GM19025 (cell line): ENCODE results near the gene AFAP1L1.

Experiments used
- ATAC-seq: cut with Tn5 transposase; IDR thresholded peaks from one replicate; pipeline ENCODE4 v1.9.1; 2021; ENCODE audit warnings: mild to moderate bottlenecking, low read depth, moderate library complexity; ENCODE audit not compliant: unreplicated experiment

AFAP1L1 gene

DNA sequence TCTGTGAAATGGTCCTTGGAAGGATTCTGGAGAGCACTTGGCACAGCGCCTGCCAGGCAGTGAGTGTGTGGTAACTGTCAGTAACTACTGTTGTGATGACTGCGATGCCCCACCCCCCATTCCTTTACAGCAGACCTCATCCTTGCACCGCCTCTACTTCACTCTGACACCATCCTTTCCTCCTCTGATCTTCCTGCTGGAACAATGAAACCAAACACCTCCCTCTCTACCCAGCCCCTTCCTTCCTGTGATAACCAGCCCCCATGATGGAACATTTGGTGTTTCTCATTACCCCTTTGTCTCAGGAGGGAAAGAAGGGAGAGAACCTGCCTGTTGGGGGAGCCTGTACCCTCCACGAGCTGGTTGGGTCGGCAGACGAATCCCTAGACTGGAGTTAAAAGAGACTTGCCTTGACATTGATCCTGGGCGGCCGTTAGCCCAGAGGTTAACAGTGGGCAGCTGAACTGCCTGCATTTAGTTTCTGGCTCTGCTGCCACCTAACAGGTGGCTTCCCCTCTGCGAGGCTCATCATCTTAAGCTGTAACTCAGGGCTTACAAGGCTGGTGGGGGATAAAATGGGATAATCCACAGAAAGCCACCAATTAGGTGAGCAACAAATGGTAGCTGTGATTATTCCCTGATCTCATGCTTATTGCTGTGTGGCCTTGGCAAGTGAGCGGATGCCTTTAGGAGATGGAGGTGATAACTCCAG is 39.4 kb downstream of the AFAP1L1 start:
- no peak for ATAC-seq

DNA sequence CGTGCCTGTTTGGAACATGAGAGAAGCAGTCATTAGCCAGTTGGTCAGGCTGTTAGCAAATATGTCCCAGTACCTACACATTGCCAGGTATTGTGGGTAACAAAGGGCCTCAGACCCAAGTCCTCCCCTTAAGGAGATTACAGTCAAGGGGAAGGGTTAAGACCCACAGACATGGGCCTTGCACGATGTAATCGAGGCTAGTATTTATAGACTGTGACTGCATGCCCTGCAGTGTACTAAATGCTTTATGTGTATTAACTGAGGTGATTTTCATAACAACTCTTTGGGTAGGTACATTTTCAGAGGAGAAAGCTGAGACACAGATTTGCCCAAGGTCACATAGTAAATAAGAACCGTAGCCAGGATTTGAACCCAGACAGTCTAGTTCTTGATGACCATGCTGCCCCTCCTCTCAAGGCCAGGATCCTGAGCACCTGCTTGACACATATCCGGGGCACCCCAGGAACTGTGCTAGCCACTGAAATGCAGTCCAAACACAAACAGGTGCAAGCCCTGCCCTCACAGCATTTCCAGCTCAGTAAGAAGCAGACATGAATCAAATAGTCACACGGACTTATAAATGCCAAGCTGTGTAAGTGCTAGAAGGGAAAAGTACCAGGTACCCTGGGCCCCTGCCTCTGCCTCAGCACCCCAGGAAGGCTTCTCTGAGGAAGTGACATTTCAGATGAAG is 41.6 kb downstream of the AFAP1L1 start:
- no peak for ATAC-seq

DNA sequence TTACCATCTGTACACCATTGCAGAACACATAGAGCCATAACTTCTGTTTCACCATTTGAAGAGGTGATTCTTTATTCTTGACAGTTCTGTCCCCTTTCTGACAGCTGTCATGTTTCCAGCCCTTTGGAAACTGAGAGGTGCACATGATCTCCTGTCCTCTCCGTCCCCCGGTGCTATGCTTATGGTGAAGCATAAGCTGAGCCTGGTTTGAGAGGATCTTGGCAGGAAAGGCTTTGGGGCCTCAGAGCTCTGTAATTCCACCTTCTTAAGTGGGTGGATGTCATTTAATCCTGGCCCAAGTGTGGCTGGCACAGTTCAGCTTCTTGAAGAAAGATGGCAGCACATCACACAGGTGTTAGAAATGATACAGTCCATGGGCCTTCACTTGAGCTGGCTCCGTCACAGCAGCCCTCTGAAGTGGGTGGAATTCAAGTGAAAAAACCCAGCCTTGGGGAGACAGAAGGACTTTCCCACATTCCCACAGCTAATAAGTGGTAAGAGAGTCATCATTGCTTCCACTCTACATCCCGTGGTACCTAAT is 43.0 kb downstream of the AFAP1L1 start:
- no peak for ATAC-seq

DNA sequence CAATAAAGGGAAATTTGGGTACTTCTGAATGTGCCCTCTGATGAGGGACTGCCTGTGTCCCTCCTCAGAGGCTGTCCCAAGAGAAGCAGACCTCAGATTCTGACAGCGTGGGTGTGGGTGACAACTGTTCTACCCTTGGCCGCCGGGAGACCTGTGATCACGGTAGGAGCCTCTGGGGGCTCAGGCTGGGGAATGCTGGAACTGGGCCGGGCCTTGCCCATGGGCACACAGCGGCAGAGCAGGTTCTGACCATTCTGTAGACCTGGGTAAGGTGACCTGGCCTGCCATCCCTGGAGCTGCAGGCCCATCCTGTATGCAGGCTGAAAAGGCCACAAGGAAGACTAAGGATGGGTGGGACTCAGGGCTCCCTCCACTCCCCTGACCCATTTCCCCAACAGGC is 44.1 kb downstream of the AFAP1L1 start:
- ATAC-seq = no peak

DNA sequence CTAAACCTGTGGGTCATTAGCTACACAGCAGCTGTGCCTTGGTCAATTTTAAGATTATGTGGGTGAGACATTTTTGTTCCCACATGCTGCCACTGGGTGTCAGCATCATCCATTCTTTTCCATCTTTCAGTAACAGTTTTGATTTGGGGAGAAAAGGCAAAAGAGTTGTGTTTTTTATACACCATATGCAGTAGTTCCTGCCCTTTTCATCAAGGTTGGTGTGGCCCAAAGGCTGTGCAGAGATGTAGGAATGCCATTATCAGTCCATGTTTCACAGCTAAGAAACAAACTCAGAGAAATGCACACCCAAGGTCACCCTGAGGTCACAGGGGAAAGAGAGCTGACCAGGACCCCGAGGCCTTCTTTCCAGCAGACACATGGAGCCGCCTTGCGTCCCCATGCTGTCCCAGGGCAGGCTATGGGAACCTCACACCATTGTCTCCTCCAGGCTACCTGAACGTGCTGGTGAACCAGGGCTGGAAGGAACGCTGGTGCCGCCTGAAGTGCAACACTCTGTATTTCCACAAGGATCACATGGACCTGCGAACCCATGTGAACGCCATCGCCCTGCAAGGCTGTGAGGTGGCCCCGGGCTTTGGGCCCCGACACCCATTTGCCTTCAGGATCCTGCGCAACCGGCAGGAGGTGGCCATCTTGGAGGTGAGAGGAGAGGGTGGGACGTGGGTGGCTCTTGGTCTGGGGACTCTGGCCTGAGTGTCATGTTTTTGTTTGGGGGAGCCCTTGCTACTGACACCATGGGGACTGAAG is 45.8 kb downstream of the AFAP1L1 start:
- no peak for ATAC-seq

DNA sequence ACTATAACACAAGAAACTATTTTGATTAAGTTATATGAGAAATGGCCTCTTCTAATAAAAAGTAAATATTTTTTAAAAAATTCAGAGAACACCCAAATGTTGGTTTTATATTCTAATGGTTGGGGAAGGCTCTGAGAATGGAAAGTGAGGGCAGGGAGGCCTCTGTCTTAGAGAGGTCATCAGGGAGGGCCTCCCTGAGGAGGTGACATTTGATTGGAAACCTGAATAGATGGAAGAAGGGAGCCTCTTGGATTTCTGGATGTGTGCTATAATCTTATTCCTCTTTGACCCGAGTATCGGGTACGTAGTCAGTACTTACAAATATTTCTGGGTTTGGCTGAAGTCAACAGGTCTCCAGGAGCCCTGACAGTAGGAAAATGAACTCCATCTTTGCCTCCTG is 47.5 kb downstream of the AFAP1L1 start:
- ATAC-seq = no peak

DNA sequence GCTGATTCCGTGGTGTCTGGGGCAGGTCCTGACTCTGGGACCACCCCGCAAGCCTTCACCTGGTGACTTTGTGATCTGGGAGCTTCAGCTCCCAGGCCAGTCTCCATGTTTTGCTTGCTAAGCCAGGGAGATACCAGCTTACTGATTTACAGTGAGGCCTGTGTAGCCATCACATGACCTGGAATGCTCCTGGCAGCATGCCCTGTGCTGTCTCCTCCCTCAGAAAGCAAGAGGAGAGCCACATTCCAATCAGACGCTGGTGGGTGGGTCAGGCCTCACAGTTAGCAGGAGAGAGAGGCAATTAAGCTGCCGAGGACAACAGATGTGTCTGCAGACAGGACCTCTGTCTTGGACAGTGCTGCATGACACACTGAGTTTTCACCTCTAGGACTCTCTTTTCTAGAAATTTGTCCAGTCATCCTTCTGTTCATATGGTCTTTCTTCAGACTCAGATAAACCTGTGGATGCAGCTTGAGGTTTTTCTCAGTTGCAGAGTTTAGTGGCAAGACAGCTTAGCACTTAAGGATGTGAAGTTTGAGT is 49.2 kb downstream of the AFAP1L1 start:
- no peak for ATAC-seq

DNA sequence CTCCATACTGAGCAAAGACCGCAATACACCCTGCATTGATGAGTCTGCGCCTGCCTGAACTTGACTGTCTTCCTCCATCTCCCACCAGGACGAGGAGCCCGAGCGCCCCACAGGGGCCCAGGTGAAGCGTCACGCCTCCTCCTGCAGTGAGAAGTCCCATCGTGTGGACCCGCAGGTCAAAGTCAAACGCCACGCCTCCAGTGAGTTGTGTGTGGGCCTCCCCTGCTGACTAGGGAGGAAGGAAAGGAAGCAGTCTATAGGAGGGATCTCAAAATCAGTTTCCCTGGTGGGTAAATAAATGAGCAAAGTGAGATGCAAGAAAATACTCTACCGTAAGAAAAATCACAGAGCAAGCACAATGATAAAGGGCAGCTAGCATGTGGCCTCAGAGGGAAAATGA is 50.9 kb downstream of the AFAP1L1 start:
- no peak for ATAC-seq

DNA sequence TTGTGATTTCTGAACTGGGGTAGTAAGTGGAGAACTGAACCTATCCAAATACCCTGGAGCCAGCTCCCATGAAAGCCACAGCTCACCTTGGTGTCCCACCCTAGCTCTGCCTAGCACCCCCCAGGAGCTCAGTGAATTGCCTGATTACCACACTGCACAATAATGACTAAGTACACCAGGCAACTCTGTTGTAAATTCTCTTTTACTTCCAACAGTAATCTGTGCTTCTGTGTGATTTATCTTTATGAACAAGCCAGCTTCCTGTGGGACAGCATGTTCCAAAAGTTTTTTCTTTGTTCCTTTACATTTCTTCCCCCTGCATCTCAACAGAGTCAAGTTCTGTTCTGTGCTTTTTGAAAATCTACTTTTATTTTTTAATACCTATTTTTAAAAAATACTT is 51.6 kb downstream of the AFAP1L1 start:
- no peak for ATAC-seq

DNA sequence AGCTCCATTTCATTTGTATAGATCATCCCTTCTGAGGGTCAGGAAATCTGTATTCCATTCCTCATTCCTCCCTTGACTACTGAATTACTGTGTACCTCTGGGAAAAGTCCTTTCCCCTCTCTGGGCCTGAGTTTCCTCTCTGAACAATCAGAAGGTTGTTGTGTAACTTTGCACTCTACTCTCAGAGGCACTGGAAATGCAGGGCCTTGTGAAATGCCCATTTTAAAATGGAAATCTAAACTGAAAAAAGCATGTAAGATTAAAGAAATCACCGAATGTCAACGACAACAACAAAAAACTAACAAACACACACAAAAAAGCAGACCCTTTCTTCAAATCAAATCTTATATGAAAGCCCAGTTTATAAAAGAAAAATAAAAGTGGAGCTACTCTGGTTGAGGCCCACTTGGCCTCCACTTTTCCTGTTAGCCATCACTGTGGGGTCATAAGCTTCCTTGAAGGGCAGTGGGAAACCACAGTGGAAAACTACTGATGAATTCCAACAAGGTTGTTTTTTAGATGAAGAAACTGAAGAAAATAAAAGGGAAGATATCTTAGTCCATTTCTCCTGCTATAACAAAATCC is 52.1 kb downstream of the AFAP1L1 start:
- no peak for ATAC-seq

DNA sequence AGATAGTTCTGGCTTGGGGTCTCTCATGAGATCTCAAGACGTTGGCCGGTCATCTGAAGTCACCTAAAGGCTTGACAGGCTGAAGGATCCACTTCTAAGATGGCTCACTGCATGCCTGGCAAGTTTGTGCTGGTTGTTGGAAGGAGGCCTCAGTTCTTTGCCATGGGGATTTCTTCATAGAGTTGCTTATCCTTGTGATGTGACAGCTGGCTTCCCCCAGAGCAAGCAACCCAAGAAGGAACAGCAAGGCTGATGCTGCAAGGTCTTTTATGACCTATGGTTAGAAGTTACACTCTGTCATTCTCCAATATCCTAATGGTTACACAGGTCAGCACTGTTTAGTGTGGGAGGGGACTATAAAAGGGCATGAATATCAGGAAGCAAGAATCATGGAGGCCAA is 53.0 kb downstream of the AFAP1L1 start:
- no peak for ATAC-seq

DNA sequence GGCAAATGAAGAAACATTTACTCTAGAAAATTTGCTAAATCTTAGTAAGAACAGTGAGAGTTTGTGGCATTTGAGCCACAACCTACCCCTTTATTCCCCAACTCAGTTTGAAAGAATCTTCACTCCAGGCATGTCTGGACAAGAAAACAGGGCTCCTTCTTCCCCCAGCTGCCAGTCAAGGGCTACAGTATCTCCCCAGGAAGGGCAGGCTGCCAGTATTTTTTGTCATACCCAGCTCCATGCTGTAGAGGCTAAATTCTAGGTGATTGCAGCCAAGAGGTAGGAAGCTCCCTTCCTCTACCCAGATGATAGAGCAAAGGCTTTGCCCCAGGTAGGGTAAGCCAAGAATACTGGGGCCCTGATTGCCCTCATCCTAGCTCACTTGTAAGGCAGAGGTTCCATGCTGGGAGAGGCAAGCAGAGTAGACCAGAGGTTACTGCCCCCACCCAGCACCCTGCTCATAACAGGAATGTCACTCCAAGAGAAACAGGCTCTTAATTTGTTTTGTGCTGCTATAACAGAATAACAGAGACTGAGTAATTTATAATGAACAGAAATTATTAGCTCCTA is 53.6 kb downstream of the AFAP1L1 start:
- ATAC-seq = no peak

DNA sequence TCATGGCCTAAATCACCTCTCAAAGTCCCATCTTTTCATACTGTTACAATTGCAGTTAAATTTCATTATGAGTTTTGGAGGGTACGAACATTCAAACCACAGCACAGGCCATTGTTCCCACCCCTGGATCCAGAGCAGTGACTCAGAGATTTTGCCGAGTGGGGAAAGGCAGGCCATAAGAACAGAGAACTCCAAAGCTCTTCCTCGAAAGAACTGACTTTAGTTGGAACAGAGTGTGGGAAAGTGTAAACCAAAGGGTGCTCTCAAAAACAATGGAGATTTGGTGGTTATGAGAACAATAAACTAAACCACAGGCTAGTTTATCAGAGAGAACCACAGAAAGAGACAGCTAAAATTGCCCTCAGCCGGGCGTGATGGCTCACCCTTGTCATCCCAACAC is 54.2 kb downstream of the AFAP1L1 start:
- no peak for ATAC-seq

DNA sequence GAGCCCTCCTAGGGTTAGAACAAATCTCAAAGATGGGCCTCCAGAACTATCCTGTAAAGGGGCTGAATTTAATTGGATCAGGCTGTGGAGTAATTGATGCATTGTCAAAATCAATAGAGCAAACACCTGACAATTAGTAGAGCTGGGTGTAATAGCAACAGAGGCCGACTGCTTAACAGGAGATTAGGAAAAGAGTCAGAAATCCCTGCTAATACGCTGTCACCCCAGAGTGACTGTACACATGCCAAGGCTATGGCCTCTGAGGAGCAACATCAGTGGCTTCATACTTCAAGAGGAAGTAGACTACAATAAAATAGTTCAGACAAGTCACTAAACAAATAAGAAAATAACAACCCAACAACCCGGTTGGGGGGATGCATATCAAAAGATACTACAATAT is 55.0 kb downstream of the AFAP1L1 start:
- no peak for ATAC-seq

DNA sequence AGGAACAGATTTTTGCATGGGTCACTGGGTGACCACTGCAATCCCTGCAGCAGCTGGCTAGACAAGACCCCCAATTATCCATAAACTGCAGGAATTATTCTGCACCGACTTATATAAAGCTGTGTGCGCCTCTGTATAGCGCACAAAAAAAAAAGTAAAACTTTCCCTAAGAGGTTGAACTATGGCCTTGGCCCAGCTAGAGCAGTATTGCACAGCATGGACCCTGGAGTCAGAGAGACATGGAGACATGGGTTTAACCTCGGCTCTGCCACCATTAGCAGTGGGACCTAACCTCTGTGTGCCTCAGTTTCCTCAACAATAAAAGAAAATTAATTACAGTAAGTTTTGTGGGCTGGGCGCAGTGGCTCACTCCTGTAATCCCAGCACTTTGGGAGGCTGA is 56.5 kb downstream of the AFAP1L1 start:
- ATAC-seq = no peak

DNA sequence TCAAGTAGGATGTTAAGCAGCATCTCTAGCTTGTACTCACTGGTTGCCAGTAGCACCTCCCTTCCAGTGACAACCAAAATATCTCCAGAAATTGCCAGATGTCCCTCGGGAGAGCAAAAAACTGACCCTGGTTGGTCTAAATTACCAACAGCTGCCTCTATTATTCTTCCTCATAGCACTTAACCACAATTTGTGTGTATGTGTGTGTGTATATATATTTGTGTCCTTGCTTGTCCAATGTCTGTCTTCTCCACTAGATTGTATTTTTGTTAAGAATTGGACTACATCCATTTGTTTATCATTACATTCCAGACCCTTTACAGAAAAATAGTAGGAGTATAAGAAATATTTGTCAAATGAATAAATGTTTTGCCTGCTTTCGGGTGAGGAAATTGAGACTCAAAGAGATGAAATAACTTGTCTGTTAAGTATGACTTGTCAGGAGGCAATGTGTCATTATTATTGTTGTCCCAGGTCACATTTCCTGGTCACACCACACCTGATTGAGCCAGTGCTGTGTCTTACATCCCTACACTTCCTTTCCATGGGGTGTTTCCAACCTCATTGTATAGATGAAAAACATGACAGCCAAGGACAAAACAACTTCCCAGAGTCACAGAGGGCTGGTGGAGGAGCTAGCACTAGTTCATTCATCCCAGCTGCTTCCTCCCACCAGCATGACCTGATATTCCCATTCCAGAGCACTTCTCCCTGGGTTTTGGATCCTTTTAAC is 62.2 kb downstream of the AFAP1L1 start:
- no peak for ATAC-seq

DNA sequence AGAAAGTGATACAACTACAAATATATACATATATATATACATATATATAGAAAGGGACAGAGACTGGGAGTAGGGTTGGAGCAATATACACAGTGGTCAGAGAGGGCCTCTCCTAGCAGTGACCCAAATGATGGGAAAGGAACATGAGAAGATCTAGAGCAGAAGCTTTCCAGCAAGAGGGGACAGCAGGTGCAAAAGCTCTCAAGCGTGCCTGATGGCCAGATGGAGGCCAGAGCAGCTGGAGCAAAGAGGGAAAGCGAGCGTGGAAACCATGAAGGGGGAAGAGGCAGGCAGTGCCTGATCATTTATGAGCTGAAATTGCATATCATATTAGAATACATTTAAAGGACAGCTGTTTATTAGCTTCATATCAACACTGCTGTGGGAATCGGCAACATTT is 66.1 kb downstream of the AFAP1L1 start:
- no peak for ATAC-seq

DNA sequence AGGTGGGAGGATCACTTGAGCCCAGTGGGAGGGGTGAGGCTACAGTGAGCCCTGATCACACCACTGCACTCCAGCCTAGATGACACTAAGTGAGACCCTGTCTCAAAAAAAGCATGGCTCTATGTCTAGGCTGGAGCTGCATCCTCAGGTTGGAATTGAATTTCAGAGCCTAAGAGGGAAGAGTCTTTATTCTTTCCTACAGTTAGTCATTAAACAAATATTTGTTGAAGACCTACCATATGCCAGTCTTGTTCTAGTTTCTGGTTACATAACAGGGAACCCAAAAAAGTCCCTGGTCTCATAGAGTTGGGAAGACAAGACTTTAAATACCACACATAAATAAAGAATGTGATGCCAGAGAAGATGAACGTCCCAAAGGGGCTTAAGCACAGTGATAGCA is 66.7 kb downstream of the AFAP1L1 start:
- no peak for ATAC-seq

DNA sequence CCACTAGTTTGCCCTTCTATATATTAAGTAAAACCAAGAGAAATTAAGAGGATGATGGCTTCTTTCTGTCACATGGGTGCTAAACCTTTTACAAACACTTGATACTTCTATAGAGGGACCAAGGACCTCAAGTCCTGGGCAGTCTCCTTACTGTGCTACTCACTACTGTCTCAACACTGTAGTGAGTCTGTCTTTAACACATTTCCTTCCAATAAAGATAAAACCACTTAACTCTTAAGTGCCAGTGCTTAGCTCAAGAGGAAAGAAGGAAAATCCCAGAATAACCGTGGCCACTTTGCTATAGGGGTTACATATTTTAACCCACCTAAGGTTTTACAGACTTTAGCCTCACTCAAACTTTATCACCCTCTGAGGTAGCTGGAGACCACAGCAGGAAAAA is 69.3 kb downstream of the AFAP1L1 start:
- ATAC-seq = no peak

DNA sequence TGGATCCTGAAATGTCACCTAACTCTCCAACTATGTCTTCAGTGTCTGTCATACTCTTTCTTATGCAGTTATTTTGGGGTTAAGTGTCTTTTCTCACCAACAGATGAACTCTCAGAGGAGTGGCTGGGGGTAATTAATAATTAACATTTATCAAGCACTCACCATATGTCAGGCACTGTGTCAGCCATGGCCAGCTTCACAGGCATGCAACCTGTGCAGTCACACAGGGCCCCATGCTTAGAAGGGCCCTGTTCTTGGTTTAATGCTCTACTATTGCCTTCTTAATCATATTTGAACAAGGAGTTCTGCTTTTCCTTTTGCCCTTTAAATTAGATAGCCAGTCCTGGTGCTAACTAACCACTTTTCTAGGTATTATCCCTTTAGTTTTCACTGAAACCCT is 70.2 kb downstream of the AFAP1L1 start:
- ATAC-seq = no peak
